DOHH2 (cell line): ENCODE measurements around the gene PPP1R27.

Experiments used
- EZH2phosphoT487 ChIP-seq: fragments of 200-600 bp; sonication (generic); IDR thresholded peaks from 2 replicates; pipeline ENCODE4 v1.6.1; 2017; ENCODE audit warnings: borderline replicate concordance, mild to moderate bottlenecking, antibody characterized with exemption, low read length, moderate library complexity, mixed read lengths
- TF ChIP-seq, protein P1 (sequence below): fragments of 200-600 bp; sonication (generic); IDR thresholded peaks from one replicate; pipeline ENCODE4 v1.5.1; 2014; ENCODE audit warnings: antibody characterized with exemption, mild to moderate bottlenecking, low read depth, low read length; ENCODE audit not compliant: poor library complexity, severe bottlenecking

DNA sequence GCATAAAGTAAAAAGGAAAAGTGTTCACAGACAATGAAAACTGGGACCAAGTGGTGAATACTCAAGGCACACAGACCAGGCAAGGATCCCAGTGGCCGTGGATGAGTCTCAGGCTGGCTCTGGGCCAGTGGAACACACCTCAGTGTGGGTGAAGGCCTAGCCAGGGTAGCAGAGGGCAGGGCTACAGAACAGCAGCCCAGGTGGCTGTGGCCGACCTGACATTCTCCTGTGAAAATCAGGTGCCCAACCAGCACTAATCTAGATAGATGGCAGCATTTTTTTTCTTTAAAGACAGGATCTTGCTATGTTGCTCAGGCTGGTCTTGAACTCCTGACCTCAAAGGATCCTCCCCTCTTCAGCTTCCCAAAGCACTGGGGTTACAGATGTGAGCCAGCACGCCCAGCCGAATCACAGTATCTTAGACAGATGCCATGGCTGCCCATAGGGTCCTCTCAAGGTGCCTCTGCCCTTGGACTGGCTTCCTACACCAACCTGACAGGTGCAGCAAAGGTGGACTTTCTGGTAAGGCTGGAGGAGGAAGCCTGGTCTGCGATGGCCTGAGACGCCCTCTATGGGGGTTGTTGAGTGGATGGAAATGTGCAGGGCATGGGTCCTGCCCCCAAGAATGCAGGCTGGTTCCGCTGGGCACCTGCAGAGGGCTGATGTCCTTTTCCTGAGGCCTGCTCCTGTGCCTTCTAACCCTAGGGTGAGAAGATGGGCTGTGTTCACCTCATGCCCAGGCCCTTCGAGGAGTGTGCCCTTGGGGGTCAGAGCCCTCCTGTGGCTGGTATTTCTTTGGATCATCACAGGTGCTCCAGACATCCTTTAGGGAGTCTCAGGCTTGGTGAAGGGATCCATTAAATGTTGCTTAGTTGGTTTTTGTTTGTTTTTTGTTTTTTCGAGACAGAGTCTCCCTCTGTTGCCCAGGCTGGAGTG lies 29.3 kb upstream of the PPP1R27 start:
- TF ChIP-seq, protein P1, sequence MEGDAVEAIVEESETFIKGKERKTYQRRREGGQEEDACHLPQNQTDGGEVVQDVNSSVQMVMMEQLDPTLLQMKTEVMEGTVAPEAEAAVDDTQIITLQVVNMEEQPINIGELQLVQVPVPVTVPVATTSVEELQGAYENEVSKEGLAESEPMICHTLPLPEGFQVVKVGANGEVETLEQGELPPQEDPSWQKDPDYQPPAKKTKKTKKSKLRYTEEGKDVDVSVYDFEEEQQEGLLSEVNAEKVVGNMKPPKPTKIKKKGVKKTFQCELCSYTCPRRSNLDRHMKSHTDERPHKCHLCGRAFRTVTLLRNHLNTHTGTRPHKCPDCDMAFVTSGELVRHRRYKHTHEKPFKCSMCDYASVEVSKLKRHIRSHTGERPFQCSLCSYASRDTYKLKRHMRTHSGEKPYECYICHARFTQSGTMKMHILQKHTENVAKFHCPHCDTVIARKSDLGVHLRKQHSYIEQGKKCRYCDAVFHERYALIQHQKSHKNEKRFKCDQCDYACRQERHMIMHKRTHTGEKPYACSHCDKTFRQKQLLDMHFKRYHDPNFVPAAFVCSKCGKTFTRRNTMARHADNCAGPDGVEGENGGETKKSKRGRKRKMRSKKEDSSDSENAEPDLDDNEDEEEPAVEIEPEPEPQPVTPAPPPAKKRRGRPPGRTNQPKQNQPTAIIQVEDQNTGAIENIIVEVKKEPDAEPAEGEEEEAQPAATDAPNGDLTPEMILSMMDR: no peak
- TF ChIP-seq EZH2phosphoT487: no peak
